Mesenchymal stem cell (in vitro differentiated cells and primary cell): Measurements from ENCODE around the gene PLCB1.

Experiments used
- DNase-seq: peaks from one replicate; pipeline ENCODE4 v3.0.0-alpha.2; 2013
- H2AFZ ChIP-seq: one replicate; pipeline ENCODE4 v1.6.1; 2013; ENCODE audit warnings: low read depth, mild to moderate bottlenecking, control low read depth, inconsistent platforms, low read length, moderate library complexity
- H2AK5ac ChIP-seq: 2 replicates; pipeline ENCODE4 v1.6.1; 2013; ENCODE audit warnings: low read length, moderate library complexity, mild to moderate bottlenecking, inconsistent platforms; ENCODE audit not compliant: severe bottlenecking
- H2BK120ac ChIP-seq: one replicate; pipeline ENCODE4 v1.6.1; 2013; ENCODE audit warnings: low read depth, mild to moderate bottlenecking, inconsistent platforms, low read length, moderate library complexity
- H2BK12ac ChIP-seq, 2 experiments: one replicate each; pipeline ENCODE4 v1.6.1; 2013; ENCODE audit warnings: inconsistent platforms in 2 of 2, low read length in 2 of 2, mild to moderate bottlenecking in 2 of 2, moderate library complexity in 2 of 2, control low read depth in 1 of 2
- H2BK15ac ChIP-seq: one replicate; pipeline ENCODE4 v1.6.1; 2013; ENCODE audit warnings: mild to moderate bottlenecking, low read depth, inconsistent platforms; ENCODE audit not compliant: poor library complexity, severe bottlenecking
- H2BK5ac ChIP-seq: 2 replicates; pipeline ENCODE4 v1.6.1; 2013; ENCODE audit warnings: low read depth, mild to moderate bottlenecking, low read length, control low read depth, inconsistent platforms; ENCODE audit not compliant: poor library complexity, severe bottlenecking
- H3K14ac ChIP-seq, 2 experiments: one replicate each; pipeline ENCODE4 v1.6.1; 2013; ENCODE audit warnings: inconsistent platforms in 2 of 2, low read length in 2 of 2, control low read depth in 1 of 2, mild to moderate bottlenecking in 1 of 2, moderate library complexity in 1 of 2
- H3K18ac ChIP-seq, 2 experiments: one replicate each; pipeline ENCODE4 v1.6.1; 2013; ENCODE audit warnings: inconsistent platforms in 2 of 2, low read length in 2 of 2, control low read depth in 1 of 2, low read depth in 1 of 2, mild to moderate bottlenecking in 1 of 2
- H3K23ac ChIP-seq, 2 experiments: one replicate each; pipeline ENCODE4 v1.6.1; 2013; ENCODE audit warnings: inconsistent platforms in 2 of 2, low read length in 2 of 2, mild to moderate bottlenecking in 2 of 2, moderate library complexity in 2 of 2, control low read depth in 1 of 2
- H3K27ac ChIP-seq: 2 replicates; pipeline ENCODE4 v1.5.1; 2013; ENCODE audit warnings: mild to moderate bottlenecking, moderate library complexity, low read length, control low read depth, inconsistent platforms; ENCODE audit not compliant: poor library complexity, severe bottlenecking
- H3K27me3 ChIP-seq, 2 experiments: 2 replicates each; pipeline versions ENCODE4 v1.6.1 to v1.7.0; 2013; ENCODE audit warnings: low read length in 2 of 2, mild to moderate bottlenecking in 2 of 2, moderate library complexity in 2 of 2, control low read depth in 1 of 2, inconsistent platforms in 1 of 2; ENCODE audit not compliant: control insufficient read depth in 1 of 2, insufficient read depth in 1 of 2
- H3K36me3 ChIP-seq, 2 experiments: 2 replicates each; pipeline versions ENCODE4 v1.6.1 to v1.7.0; 2013; ENCODE audit warnings: low read length in 2 of 2, control low read depth in 1 of 2, inconsistent platforms in 1 of 2, low read depth in 1 of 2, mild to moderate bottlenecking in 1 of 2; ENCODE audit not compliant: insufficient read depth in 2 of 2, control insufficient read depth in 1 of 2
- H3K4ac ChIP-seq, 2 experiments: one replicate each; pipeline ENCODE4 v1.6.1; 2013; ENCODE audit warnings: inconsistent platforms in 2 of 2, low read length in 2 of 2, mild to moderate bottlenecking in 2 of 2, moderate library complexity in 2 of 2, control low read depth in 1 of 2, low read depth in 1 of 2
- H3K4me1 ChIP-seq: 2 replicates; pipeline ENCODE4 v1.6.1; 2013; ENCODE audit warnings: low read depth, low read length, control low read depth; ENCODE audit not compliant: control insufficient read depth, insufficient read depth
- H3K4me2 ChIP-seq: 2 replicates; pipeline ENCODE4 v1.6.1; 2013; ENCODE audit warnings: low read length, mild to moderate bottlenecking, inconsistent platforms; ENCODE audit not compliant: poor library complexity, severe bottlenecking
- H3K4me3 ChIP-seq, 2 experiments: 2 replicates each; pipeline versions ENCODE4 v1.5.1 to v1.7.0; 2013; ENCODE audit warnings: low read length in 2 of 2, mild to moderate bottlenecking in 2 of 2, control low read depth in 1 of 2, low read depth in 1 of 2; ENCODE audit not compliant: insufficient read depth in 1 of 2
- H3K79me1 ChIP-seq: replicated peaks from 2 replicates; pipeline ENCODE4 v1.6.1; 2013; ENCODE audit warnings: mild to moderate bottlenecking, control low read depth, low read length, inconsistent platforms; ENCODE audit not compliant: poor library complexity, severe bottlenecking
- H3K9ac ChIP-seq: 2 replicates; pipeline ENCODE4 v1.7.0; 2013; ENCODE audit warnings: mild to moderate bottlenecking, low read length, moderate library complexity
- H3K9me3 ChIP-seq: 2 replicates; pipeline ENCODE4 v1.7.0; 2013; ENCODE audit warnings: mild to moderate bottlenecking, low read length; ENCODE audit not compliant: control insufficient read depth
- H4K8ac ChIP-seq: one replicate; pipeline ENCODE4 v1.6.1; 2013; ENCODE audit warnings: inconsistent platforms, mild to moderate bottlenecking, low read length, moderate library complexity
- H4K91ac ChIP-seq: one replicate; pipeline ENCODE4 v1.6.1; 2013; ENCODE audit warnings: mild to moderate bottlenecking, low read length, inconsistent platforms
- WGBS: methylation state at CpG from one replicate; pipeline ENCODE4 v1.1.7; 2013; ENCODE audit warnings: mixed read lengths; 5-methylcytosine and 5-hydroxymethylcytosine counted together

The PLCB1 gene

DNA sequence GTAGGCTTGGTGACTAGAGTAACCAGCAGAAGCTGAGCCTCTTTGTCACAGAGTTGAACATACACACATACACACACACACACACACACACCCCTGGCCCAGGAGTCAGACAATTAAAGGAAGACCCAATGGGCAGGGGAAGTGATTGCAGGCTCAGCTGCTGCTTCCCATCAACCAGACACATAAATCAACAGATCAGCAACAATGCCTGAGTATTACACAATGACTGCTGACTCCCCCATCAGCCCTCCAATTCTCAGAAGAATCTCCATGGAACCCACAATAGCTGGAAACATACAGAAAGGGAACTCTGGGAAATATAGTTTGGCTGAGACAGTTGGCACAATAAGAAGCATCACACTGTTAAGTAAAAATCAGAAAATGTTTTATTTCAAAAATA lies 666.4 kb downstream of the PLCB1 start:
- peak; percentile 45 for DNase-seq
- Histone ChIP-seq H3K27me3 (no peaks in the 10 kb centered on the region), H3K4me1 (no peaks in the 10 kb centered on the region), H4K8ac (peak overlapping the region; percentile 40), H3K4me3 (no peak overlapping the region), H2AK5ac (no peak overlapping the region), H2BK15ac (no peak overlapping the region), H3K4ac (no peak overlapping the region), H3K14ac (no peak overlapping the region), H3K9ac (no peak overlapping the region), H2AFZ (no peak overlapping the region), H2BK5ac (no peak overlapping the region), H3K27ac (no peak overlapping the region), H3K23ac (no peak overlapping the region), H3K36me3 (no peaks in the 10 kb centered on the region), H3K9me3 (no peaks in the 10 kb centered on the region), H3K79me1 (no peaks in the 10 kb centered on the region), H3K4me2 (no peak overlapping the region), H2BK120ac (no peak overlapping the region), H3K18ac (no peak overlapping the region), H2BK12ac (no peak overlapping the region), H4K91ac (no peak overlapping the region)

DNA sequence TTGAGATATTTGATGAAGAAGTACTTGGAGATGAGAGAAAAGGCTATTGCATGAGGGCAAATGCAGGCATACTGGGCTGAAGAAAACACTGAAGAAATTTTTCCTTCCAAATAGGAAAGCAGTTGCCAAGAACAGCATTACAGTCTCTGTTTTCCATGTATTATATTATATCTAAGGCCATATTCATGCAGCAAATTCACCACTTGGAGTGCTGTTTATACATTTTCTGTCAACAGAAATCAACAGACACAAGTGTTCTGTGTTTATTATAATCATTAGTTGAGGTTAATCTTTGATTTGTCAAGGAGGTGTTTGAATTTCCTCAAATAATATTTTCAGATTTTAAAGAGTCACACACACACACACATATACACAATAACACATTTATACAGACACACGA lies 668.0 kb downstream of the PLCB1 start:
- no peak overlapping the region for H3K4me2 ChIP-seq
- H3K4ac ChIP-seq, result no peak overlapping the region
- no peaks in the 10 kb centered on the region for H3K4me1 ChIP-seq
- no peaks in the 10 kb centered on the region for H3K79me1 ChIP-seq
- H2AK5ac ChIP-seq, result no peak overlapping the region
- no peak overlapping the region for H2BK120ac ChIP-seq
- no peak overlapping the region for H2AFZ ChIP-seq
- no peak overlapping the region for H4K91ac ChIP-seq
- H2BK15ac ChIP-seq, result no peak overlapping the region
- no peaks in the 10 kb centered on the region for H3K9me3 ChIP-seq
- H3K27ac ChIP-seq, result no peak overlapping the region
- WGBS, result no CpG with 5 or more reads among the region's 1 CpG
- no peak overlapping the region for H3K4me3 ChIP-seq
- no peaks in the 10 kb centered on the region for H3K36me3 ChIP-seq
- no peak overlapping the region for H3K23ac ChIP-seq
- H3K27me3 ChIP-seq, result no peaks in the 10 kb centered on the region
- DNase-seq, result no peak
- H3K9ac ChIP-seq, result no peak overlapping the region
- H2BK12ac ChIP-seq, result no peak overlapping the region
- no peak overlapping the region for H3K14ac ChIP-seq
- H4K8ac ChIP-seq, result no peak overlapping the region
- no peak overlapping the region for H3K18ac ChIP-seq
- H2BK5ac ChIP-seq, result no peak overlapping the region

DNA sequence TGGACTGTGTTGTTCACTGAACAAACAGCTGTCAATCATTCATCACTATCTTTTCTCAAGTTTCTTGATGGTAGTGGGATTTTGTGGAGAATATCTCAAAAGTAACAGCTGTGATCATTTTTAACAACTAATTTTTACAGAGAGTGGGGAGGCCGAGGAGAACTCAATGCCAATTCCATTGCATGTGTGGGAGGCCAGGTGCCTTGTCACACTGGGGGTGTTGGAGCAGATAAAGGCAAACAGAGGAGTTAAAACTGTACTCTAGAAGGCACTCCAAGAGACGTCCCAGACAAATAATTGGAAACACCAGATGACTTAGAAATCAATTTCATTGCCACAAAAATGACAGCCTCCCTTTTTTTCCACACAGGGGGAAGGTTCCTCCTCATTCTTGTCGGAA lies 669.6 kb downstream of the PLCB1 start:
- Histone ChIP-seq H3K23ac (no peak overlapping the region), H3K27ac (no peak overlapping the region), H3K9me3 (no peaks in the 10 kb centered on the region), H3K4me3 (no peak overlapping the region), H3K9ac (no peak overlapping the region), H3K36me3 (peaks cover 0 to 5% of the 10 kb centered on the region in 2 experiments), H3K27me3 (no peaks in the 10 kb centered on the region), H2BK15ac (peak overlapping the region; percentile 3), H3K18ac (no peak overlapping the region), H4K8ac (no peak overlapping the region), H3K4me2 (no peak overlapping the region), H2BK120ac (no peak overlapping the region), H3K79me1 (no peaks in the 10 kb centered on the region), H3K14ac (no peak overlapping the region), H2AK5ac (no peak overlapping the region), H2BK5ac (no peak overlapping the region), H2BK12ac (no peak overlapping the region), H4K91ac (no peak overlapping the region), H3K4ac (no peak overlapping the region), H2AFZ (no peak overlapping the region), H3K4me1 (no peaks in the 10 kb centered on the region)
- WGBS, result 75% methylated on average over 2 of the region's 3 CpGs
- no peak for DNase-seq

DNA sequence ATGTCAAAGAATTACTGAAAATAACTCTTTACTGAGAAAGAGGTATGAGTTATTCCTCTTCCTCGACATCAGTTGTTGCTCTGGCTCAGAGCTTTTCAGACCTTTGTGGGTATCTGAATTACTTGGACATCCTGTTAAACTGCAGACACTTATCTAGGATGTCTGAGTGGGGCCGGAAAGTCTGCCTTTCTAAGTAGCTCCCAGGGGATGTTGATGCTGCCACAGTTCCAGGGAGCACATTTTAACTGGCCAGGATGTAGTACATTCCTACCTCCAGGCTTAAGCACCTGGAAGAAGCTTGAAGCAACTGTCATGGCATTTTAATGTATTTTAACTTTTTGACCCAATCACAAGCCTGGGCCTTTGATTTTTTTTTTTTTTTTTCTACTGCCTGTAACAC lies 671.0 kb downstream of the PLCB1 start:
- 5% methylated on average over 2 of the region's 2 CpGs for WGBS
- no peaks in the 10 kb centered on the region for H3K27me3 ChIP-seq
- H3K23ac ChIP-seq, result no peak overlapping the region
- H4K8ac ChIP-seq, result no peak overlapping the region
- H3K27ac ChIP-seq, result no peak overlapping the region
- H3K14ac ChIP-seq, result no peak overlapping the region
- H3K4me1 ChIP-seq, result no peaks in the 10 kb centered on the region
- no peak overlapping the region for H2BK5ac ChIP-seq
- H2BK120ac ChIP-seq, result no peak overlapping the region
- H3K4ac ChIP-seq, result no peak overlapping the region
- no peaks in the 10 kb centered on the region for H3K9me3 ChIP-seq
- H2AK5ac ChIP-seq, result no peak overlapping the region
- no peak overlapping the region for H3K4me3 ChIP-seq
- peaks cover 0 to 5% of the 10 kb centered on the region in 2 experiments for H3K36me3 ChIP-seq
- no peak overlapping the region for H3K4me2 ChIP-seq
- H2BK15ac ChIP-seq, result no peak overlapping the region
- H4K91ac ChIP-seq, result no peak overlapping the region
- no peak overlapping the region for H3K9ac ChIP-seq
- no peak overlapping the region for H3K18ac ChIP-seq
- H2AFZ ChIP-seq, result no peak overlapping the region
- DNase-seq, result peak; percentile 29
- no peak overlapping the region for H2BK12ac ChIP-seq
- H3K79me1 ChIP-seq, result no peaks in the 10 kb centered on the region
